Esophagus squamous epithelium (tissue), 5 donors: ENCODE data around the gene THRAP3. TPM values are rescaled to one million over a fixed set of nuclear protein-coding genes. Genes with fewer than 3 reads are reported as not detected.
"Not testable (repeated sequence)": the region's sequence is repeated elsewhere in the genome, so short reads cannot be mapped to it uniquely, and the experiment has no call there.

ENCODE experiments used
- DNase-seq: peaks from one replicate; lab custom pipeline; 2025; lab: John Stamatoyannopoulos, UW
- H3K27ac ChIP-seq, 4 donors: fragments of 200-600 bp; sonication (generic); one replicate each; pipeline ENCODE4 v1.5.1; 2016 to 2019; ENCODE audit warnings: mild to moderate bottlenecking in 1 of 4
- H3K27me3 ChIP-seq, 4 donors: fragments of 200-600 bp; sonication (generic); 1 replicate in 3 of 4; 2 replicates in 1 of 4; pipeline versions ENCODE4 v1.5.1 to v1.6.0; 2017 to 2021; ENCODE audit warnings: antibody characterized with exemption in 1 of 4
- H3K36me3 ChIP-seq, 3 donors: fragments of 200-600 bp; sonication (generic); one replicate each; pipeline ENCODE4 v1.5.1; 2016 to 2019
- H3K4me1 ChIP-seq, 3 donors: fragments of 200-600 bp; sonication (generic); one replicate each; pipeline ENCODE4 v1.5.1; 2017 to 2019
- H3K4me3 ChIP-seq, 4 donors: fragments of 200-600 bp; sonication (generic); 1 replicate in 3 of 4; 2 replicates in 1 of 4; pipeline ENCODE4 v1.5.1; 2016 to 2019; ENCODE audit warnings: mild to moderate bottlenecking in 2 of 4, moderate library complexity in 1 of 4
- H3K9me3 ChIP-seq, 3 donors: fragments of 200-600 bp; sonication (generic); one replicate each; pipeline ENCODE4 v1.5.1; 2016 to 2019
- CTCF ChIP-seq, 6 experiments: fragments of 450-650 bp in 4 of 6; fragments of 200-600 bp in 2 of 6; sonication (generic) in 2 of 6; IDR thresholded peaks; one replicate each; pipeline ENCODE4 v1.5.1; 2016 to 2019; ENCODE audit warnings: antibody characterized with exemption in 6 of 6, mild to moderate bottlenecking in 4 of 6, moderate library complexity in 4 of 6
- POLR2A ChIP-seq, 4 donors: fragments of 450-650 bp; IDR thresholded peaks; one replicate each; pipeline ENCODE4 v1.6.1; 2017; ENCODE audit warnings: antibody characterized with exemption in 4 of 4, mild to moderate bottlenecking in 4 of 4, moderate library complexity in 3 of 4
- WGBS, 2 donors: methylation state at CpG; one replicate each; pipeline ENCODE4 v1.1.5; 2018; 5-methylcytosine and 5-hydroxymethylcytosine counted together
- intact Hi-C: fragments of 100-400 bp; cut with DNase I; formaldehyde crosslinking; loops from one replicate; pipeline ENCODE4 v1.15.0; 2022
- total RNA-seq, 4 donors: library from RNA; depleted of rRNA; stranded (reverse); fragments of >200 nt; gene quantifications; one replicate each; pipeline ENCODE4 v1.1.0, GENCODE V29; 2016
- donor health status: DM: yes; HTN: yes; CAD: no.

The THRAP3 gene
- total RNA-seq, 4 donors from 2014 or later = 56.5 to 83.5 (median 73.6) TPM

- Histone ChIP-seq H3K27ac (peak overlapping the region; percentile 96 to 99 (median 98)), H3K36me3 (peaks cover 0 to 45% (median 4%) of the 10 kb centered on the region in 3 donors), H3K4me3 (peak overlapping the region; percentile 67 to 97 (median 78)), H3K27me3 (no peaks in the 10 kb centered on the region), H3K4me1 (peaks cover 6 to 58% (median 25%) of the 10 kb centered on the region in 3 donors), H3K9me3 (no peaks in the 10 kb centered on the region)
- TF ChIP-seq CTCF (IDR thresholded peaks at IDR 0.05) (no peak), POLR2A (IDR thresholded peaks at IDR 0.05) (no peak)
- 10 to 11% methylated on average over 10 of the region's 10 CpGs for WGBS, 2 donors
- intact Hi-C loops = no loop called here
- no peak for DNase-seq
Measured at GRCh38 chr1:36225283-36225899, 1.1 kb downstream of the THRAP3 start.

- H3K27ac ChIP-seq = peak overlapping the region in 2 of 4 donors; percentile 3 to 33
- H3K9me3 ChIP-seq, DNase-seq, intact Hi-C loops, H3K4me3 ChIP-seq, H3K27me3 ChIP-seq: not testable (repeated sequence)
- 83 to 94% methylated on average over 7 to 8 of the region's 12 CpGs for WGBS, 2 donors
- H3K4me1 ChIP-seq = peaks cover 7 to 92% (median 21%) of the 10 kb centered on the region in 3 donors
- peaks cover 0 to 83% (median 9%) of the 10 kb centered on the region in 3 donors for H3K36me3 ChIP-seq
Measured at GRCh38 chr1:36230279-36230678, 6.0 kb downstream of the THRAP3 start.

GRCh38 chr1:36231191-36231590, 6.9 kb downstream of the THRAP3 start:
- Histone ChIP-seq H3K4me3 (no peak overlapping the region), H3K27me3 (no peaks in the 10 kb centered on the region), H3K36me3 (peaks cover 0 to 81% (median 9%) of the 10 kb centered on the region in 3 donors), H3K27ac (peak overlapping the region in 2 of 4 donors; percentile 3 to 33), H3K4me1 (peaks cover 11 to 92% (median 16%) of the 10 kb centered on the region in 3 donors), H3K9me3 (no peaks in the 10 kb centered on the region)
- TF ChIP-seq CTCF (IDR thresholded peaks at IDR 0.05) (no peak), POLR2A (IDR thresholded peaks at IDR 0.05) (no peak)
- DNase-seq = no peak
- WGBS, 2 donors = 36 to 39% methylated on average over 1 of the region's 1 CpG
- intact Hi-C loops = no loop called here

- WGBS, 2 donors = 77 to 89% methylated on average over 10 to 11 of the region's 11 CpGs
- peak overlapping the region in 1 of 4 donors; percentile 33 for H3K27ac ChIP-seq
Measured at GRCh38 chr1:36232212-36233095, 8.2 kb downstream of the THRAP3 start.

GRCh38 chr1:36236302-36236701, 12.1 kb downstream of the THRAP3 start:
- TF ChIP-seq POLR2A (IDR thresholded peaks at IDR 0.05) (no peak), CTCF (IDR thresholded peaks at IDR 0.05) (no peak)
- H3K9me3 ChIP-seq = no peaks in the 10 kb centered on the region
- no peaks in the 10 kb centered on the region for H3K27me3 ChIP-seq
- no peak for DNase-seq
- no peak overlapping the region for H3K4me3 ChIP-seq
- peak overlapping the region in 2 of 4 donors; percentile 54 to 65 for H3K27ac ChIP-seq
- peaks cover 0 to 61% (median 5%) of the 10 kb centered on the region in 3 donors for H3K36me3 ChIP-seq
- 57 to 62% methylated on average over 3 of the region's 3 CpGs for WGBS, 2 donors
- peaks cover 6 to 94% (median 17%) of the 10 kb centered on the region in 3 donors for H3K4me1 ChIP-seq
- intact Hi-C loops = no loop called here

More at GRCh38 chr1:36232212-36233095, 8.2 kb downstream of the THRAP3 start:
- Histone ChIP-seq H3K9me3 (no peaks in the 10 kb centered on the region), H3K27me3 (no peaks in the 10 kb centered on the region), H3K36me3 (peaks cover 0 to 73% (median 9%) of the 10 kb centered on the region in 3 donors), H3K4me1 (peaks cover 11 to 92% (median 14%) of the 10 kb centered on the region in 3 donors), H3K4me3 (no peak overlapping the region)
- DNase-seq = no peak
- intact Hi-C loops = no loop called here
- TF ChIP-seq CTCF (IDR thresholded peaks at IDR 0.05) (no peak), POLR2A (IDR thresholded peaks at IDR 0.05) (no peak)
